GM12874 (cell line): ENCODE measurements around the gene FTSJ1.

Source experiments
- CTCF ChIP-seq: IDR thresholded peaks from 2 replicates; pipeline ENCODE4 v1.5.1; 2011; ENCODE audit warnings: low read depth, mild to moderate bottlenecking, control low read depth, low read length, moderate library complexity; ENCODE audit not compliant: insufficient read depth

The FTSJ1 gene

GRCh38 chrX:48475774-48476577 lies at the start of gene FTSJ1:
Gene FTSJ1 (plus strand): TSS chrX:48476199. CDS start chrX:48478048, 1,849 bp downstream.
- no peak for TF ChIP-seq CTCF

- no peak for TF ChIP-seq CTCF
Observed at GRCh38 chrX:48450076-48450475, 25.9 kb upstream of the FTSJ1 start.

- TF ChIP-seq CTCF, result no peak
Observed at GRCh38 chrX:48451708-48452107, 24.3 kb upstream of the FTSJ1 start.

GRCh38 chrX:48456628-48457331 lies 19.2 kb upstream of the FTSJ1 start:
- TF ChIP-seq CTCF, result no peak

GRCh38 chrX:48458711-48459110 lies 17.3 kb upstream of the FTSJ1 start:
- TF ChIP-seq CTCF, result no peak

GRCh38 chrX:48459483-48459882 lies 16.5 kb upstream of the FTSJ1 start:
- TF ChIP-seq CTCF, result no peak

- TF ChIP-seq CTCF, result no peak
Observed at GRCh38 chrX:48460031-48460430, 16.0 kb upstream of the FTSJ1 start.
